Measurements from ENCODE around the gene AP2A2.

AP2A2 gene

GRCh38 chr11:1050581-1051355 lies 125.1 kb downstream of the AP2A2 start:
- no peak overlapping the region for H3K4me3 ChIP-seq (ENCODE audit: low read depth, low read length)

DNA sequence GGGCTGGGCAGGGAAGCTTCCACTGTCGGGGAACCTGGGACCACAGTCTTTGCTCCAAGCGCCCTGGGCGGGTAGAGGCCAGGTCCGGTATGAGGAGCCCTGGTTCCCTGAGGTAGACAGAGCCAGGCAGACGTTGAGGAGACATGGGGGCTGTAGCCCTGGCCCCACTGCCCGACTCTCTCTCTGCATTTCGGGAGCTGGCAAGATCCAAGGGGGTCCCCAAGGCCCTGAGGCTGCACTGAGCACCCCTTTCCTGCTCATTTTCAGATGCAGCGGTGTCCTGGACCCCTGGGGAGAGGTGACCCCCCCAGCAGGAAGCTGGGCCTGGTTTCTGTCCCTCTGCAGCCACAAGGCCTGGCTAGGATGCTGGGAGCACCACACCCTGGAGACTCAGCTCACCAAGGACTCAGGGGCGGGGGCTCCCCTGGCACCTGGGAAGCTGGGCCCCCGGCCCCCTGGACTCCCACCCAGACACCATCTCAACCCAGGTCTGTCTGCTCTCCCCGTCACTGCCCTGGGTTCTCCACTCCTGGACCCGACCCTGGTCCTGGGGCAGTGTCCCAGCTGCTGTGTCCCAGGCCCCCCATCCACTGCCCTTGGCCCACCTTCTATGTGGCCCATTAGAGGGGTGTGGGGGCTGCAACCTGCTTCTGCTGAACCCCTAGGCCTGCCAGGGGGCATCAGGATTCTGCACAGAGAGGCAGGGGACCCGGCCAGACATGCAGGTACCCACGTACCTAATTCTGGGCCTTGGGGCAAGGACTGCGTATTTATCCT lies 125.9 kb downstream of the AP2A2 start:
- TF ChIP-seq, protein P1, sequence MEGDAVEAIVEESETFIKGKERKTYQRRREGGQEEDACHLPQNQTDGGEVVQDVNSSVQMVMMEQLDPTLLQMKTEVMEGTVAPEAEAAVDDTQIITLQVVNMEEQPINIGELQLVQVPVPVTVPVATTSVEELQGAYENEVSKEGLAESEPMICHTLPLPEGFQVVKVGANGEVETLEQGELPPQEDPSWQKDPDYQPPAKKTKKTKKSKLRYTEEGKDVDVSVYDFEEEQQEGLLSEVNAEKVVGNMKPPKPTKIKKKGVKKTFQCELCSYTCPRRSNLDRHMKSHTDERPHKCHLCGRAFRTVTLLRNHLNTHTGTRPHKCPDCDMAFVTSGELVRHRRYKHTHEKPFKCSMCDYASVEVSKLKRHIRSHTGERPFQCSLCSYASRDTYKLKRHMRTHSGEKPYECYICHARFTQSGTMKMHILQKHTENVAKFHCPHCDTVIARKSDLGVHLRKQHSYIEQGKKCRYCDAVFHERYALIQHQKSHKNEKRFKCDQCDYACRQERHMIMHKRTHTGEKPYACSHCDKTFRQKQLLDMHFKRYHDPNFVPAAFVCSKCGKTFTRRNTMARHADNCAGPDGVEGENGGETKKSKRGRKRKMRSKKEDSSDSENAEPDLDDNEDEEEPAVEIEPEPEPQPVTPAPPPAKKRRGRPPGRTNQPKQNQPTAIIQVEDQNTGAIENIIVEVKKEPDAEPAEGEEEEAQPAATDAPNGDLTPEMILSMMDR (IDR thresholded peaks at IDR 0.05; ENCODE audit: low read depth, low read length, missing control alignments), result no peak
- no peak for DNase-seq (ENCODE audit: low read depth)
- H3K4me3 ChIP-seq (ENCODE audit: low read depth, low read length), result no peak overlapping the region

More at GRCh38 chr11:1050581-1051355, 125.1 kb downstream of the AP2A2 start:
- TF ChIP-seq, protein P1 (IDR thresholded peaks at IDR 0.05; ENCODE audit: low read depth, low read length, missing control alignments), result peak; percentile 91
- DNase-seq (ENCODE audit: low read depth), result no peak

GRCh38 chr11:1052133-1053011 lies 126.7 kb downstream of the AP2A2 start:
- no peak overlapping the region for H3K4me3 ChIP-seq (ENCODE audit: low read depth, low read length)
- TF ChIP-seq, protein P1 (IDR thresholded peaks at IDR 0.05; ENCODE audit: low read depth, low read length, missing control alignments), result no peak
- no peak for DNase-seq (ENCODE audit: low read depth)

- H3K4me3 ChIP-seq (ENCODE audit: low read depth, low read length), result no peak overlapping the region
- TF ChIP-seq, protein P1 (IDR thresholded peaks at IDR 0.05; ENCODE audit: low read depth, low read length, missing control alignments), result no peak
- no peak for DNase-seq (ENCODE audit: low read depth)
These were observed 127.6 kb downstream of the AP2A2 start for GRCh38 chr11:1053121-1053901.

GRCh38 chr11:1054143-1055108 lies 128.8 kb downstream of the AP2A2 start:
- TF ChIP-seq, protein P1 (IDR thresholded peaks at IDR 0.05; ENCODE audit: low read depth, low read length, missing control alignments), result no peak
- no peak for DNase-seq (ENCODE audit: low read depth)
- H3K4me3 ChIP-seq (ENCODE audit: low read depth, low read length), result no peak overlapping the region
